Mucosa of descending colon (tissue), 3 donors: ENCODE results near the gene SPATS2L. TPM values are rescaled to one million over a fixed set of nuclear protein-coding genes. Genes with fewer than 3 reads are reported as not detected.

ENCODE experiments used
- ATAC-seq: fragments of 200-7000 bp; cut with Tn5 transposase; one replicate; pipeline ENCODE4 v1.9.1; 2020; ENCODE audit warnings: mild to moderate bottlenecking, moderate library complexity
- DNase-seq, 3 donors: peaks; one replicate each; pipeline ENCODE4 v3.0.0-alpha.2; 2020
- H3K36me3 ChIP-seq: fragments of 200-600 bp; one replicate; pipeline ENCODE4 v1.8.0; 2021; ENCODE audit warnings: low read depth, mild to moderate bottlenecking
- H3K4me1 ChIP-seq: fragments of 200-600 bp; one replicate; pipeline ENCODE4 v1.8.0; 2021; ENCODE audit warnings: low read depth, mild to moderate bottlenecking
- H3K4me3 ChIP-seq: fragments of 200-600 bp; one replicate; pipeline ENCODE4 v1.8.0; 2021; ENCODE audit warnings: mild to moderate bottlenecking
- H3K9me3 ChIP-seq: fragments of 200-600 bp; one replicate; pipeline ENCODE4 v1.8.0; 2021; ENCODE audit warnings: mild to moderate bottlenecking
- CTCF ChIP-seq: fragments of 200-600 bp; IDR thresholded peaks from one replicate; pipeline ENCODE4 v1.8.0; 2022; ENCODE audit warnings: antibody characterized with exemption, mild to moderate bottlenecking
- intact Hi-C, 2 donors: fragments of 100-400 bp; cut with DNase I in 1 of 2; cut with micrococcal nuclease in 1 of 2; formaldehyde crosslinking; loops; one replicate each; pipeline versions ENCODE4 v1.11.0 to v1.11.1; 2022; cut with DNase I, micrococcal nuclease
- total RNA-seq, 3 donors: library from RNA; stranded (reverse); fragmentation: NEBNext Ultra II Directional in 2 of 3; extraction: Animal tissue kit (Norgen Biotek cat#: 25700) in 2 of 3; gene quantifications; one replicate each; pipeline versions ENCODE4 v1.2.1 to v1.2.4, GENCODE V29; 2021 to 2023
- donor health status: DM: no; HTN: no; CAD: no; lungs with moderate emphysema.
- donor health status: DM: no; HTN: no; CAD: no.
- donor health status: DM: no; HTN: yes; CAD: no.

Gene SPATS2L
- total RNA-seq, 3 donors from 2014 or later = 160 to 238 (median 232) TPM

GRCh38 chr2:200262047-200262446, 44.4 kb upstream of the SPATS2L start:
- Histone ChIP-seq H3K4me3 (no peak overlapping the region), H3K9me3 (no peaks in the 10 kb centered on the region), H3K4me1 (no peaks in the 10 kb centered on the region), H3K36me3 (no peaks in the 10 kb centered on the region)
- TF ChIP-seq CTCF = no peak
- ATAC-seq (no peak), DNase-seq (no peak)
- intact Hi-C loops = no loop called here

DNA sequence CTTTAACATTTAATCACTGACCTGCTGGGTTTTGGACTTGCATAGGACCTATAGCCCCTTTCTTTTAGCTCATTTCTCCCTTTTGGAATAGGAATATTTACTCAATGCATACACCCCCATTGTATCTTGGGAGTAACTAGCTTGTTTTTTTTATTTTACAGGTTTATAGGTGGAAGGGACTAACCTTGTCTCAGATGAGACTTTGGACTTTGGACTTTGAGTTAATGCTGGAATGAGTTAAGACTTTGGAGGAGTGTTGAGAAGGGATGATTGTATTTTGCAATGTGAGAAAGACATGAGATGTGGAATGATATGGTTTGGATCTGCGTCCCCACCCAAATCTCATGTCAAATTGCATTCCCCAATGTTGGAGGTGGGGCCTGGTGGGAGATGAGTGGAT, 43.2 kb upstream of the SPATS2L start:
- ATAC-seq (no peak), DNase-seq (no peak)
- no peaks in the 10 kb centered on the region for H3K36me3 ChIP-seq
- intact Hi-C loops = no loop called here
- H3K4me3 ChIP-seq = no peak overlapping the region
- TF ChIP-seq CTCF = no peak
- no peaks in the 10 kb centered on the region for H3K4me1 ChIP-seq
- no peaks in the 10 kb centered on the region for H3K9me3 ChIP-seq

- no peak overlapping the region for H3K4me3 ChIP-seq
- intact Hi-C loops = no loop called here
- no peaks in the 10 kb centered on the region for H3K9me3 ChIP-seq
- ATAC-seq (no peak), DNase-seq (no peak)
- no peaks in the 10 kb centered on the region for H3K4me1 ChIP-seq
- no peaks in the 10 kb centered on the region for H3K36me3 ChIP-seq
- no peak for TF ChIP-seq CTCF
These were observed 41.9 kb upstream of the SPATS2L start for GRCh38 chr2:200264631-200265030.

DNA sequence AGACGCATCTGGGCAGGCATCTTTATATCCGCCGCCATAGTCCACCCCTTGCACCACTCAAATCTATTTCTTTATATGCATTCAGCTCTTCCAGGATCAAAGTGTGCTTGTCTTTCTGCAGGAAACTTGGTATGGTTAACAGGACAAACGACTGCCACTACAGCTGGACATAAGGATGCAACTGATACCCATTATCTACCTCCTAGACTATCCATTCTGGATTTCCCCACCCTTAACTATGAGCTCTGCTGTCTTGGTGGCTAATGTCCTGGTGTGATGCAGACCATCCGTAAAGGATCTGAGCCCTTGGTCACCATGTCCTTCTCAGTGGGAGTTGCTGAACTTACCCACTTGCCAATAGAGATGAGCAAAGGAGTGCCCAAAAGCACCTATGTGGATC, 40.1 kb upstream of the SPATS2L start:
- no peak overlapping the region for H3K4me3 ChIP-seq
- no peak for TF ChIP-seq CTCF
- H3K9me3 ChIP-seq = no peaks in the 10 kb centered on the region
- no peaks in the 10 kb centered on the region for H3K4me1 ChIP-seq
- no peaks in the 10 kb centered on the region for H3K36me3 ChIP-seq
- intact Hi-C loops = no loop called here
- no peak for ATAC-seq
- no peak for DNase-seq

- ATAC-seq (no peak), DNase-seq (no peak)
- Histone ChIP-seq H3K36me3 (no peaks in the 10 kb centered on the region), H3K9me3 (no peaks in the 10 kb centered on the region), H3K4me1 (no peaks in the 10 kb centered on the region), H3K4me3 (no peak overlapping the region)
- TF ChIP-seq CTCF = no peak
- intact Hi-C loops = no loop called here
These were observed 39.1 kb upstream of the SPATS2L start for GRCh38 chr2:200267350-200267749.

DNA sequence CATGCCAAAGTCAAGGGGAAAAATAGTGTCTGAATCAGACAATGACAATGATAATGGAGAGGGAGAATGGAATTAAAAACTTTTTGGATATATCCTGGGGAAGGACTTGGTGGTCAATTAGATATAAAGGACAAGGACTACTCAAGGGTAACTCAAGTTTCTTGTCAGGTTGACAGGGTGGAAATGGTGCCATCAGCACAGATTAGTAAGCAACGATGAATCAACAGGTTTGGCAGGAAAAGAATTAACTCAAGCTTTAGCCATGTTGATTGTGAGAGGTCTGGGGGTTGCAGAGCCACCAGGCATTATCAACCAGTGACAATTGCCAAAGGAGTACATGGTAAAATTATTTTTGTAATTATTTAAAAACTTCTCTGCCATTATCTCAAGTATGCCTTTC, 35.8 kb upstream of the SPATS2L start:
- no peak for ATAC-seq
- Histone ChIP-seq H3K9me3 (no peaks in the 10 kb centered on the region), H3K36me3 (no peaks in the 10 kb centered on the region), H3K4me3 (no peak overlapping the region), H3K4me1 (no peaks in the 10 kb centered on the region)
- no peak for DNase-seq
- TF ChIP-seq CTCF = no peak
- intact Hi-C loops = no loop called here
